ENCODE results near the gene CGNL1.

Gene CGNL1

GRCh38 chr15:57382215-57382614 is 5.9 kb downstream of the CGNL1 start:
- TF ChIP-seq CTCF (IDR thresholded peaks at IDR 0.05; ENCODE audit: low read length) (no peak), EZH2 (IDR thresholded peaks at IDR 0.05; ENCODE audit: borderline replicate concordance, low read length) (no peak)
- Histone ChIP-seq H3K9ac (ENCODE audit: low read length) (no peak overlapping the region), H3K9me3 (ENCODE audit: low read length) (no peaks in the 10 kb centered on the region), H3K9me2 (ENCODE audit: low read depth, low read length) (no peaks in the 10 kb centered on the region), H3K27ac (ENCODE audit: low read depth, low read length, poor library complexity, severe bottlenecking) (no peak overlapping the region), H3K36me3 (ENCODE audit: insufficient read depth, low read length) (no peaks in the 10 kb centered on the region), H3K79me2 (ENCODE audit: insufficient read depth, low read length) (no peaks in the 10 kb centered on the region), H4K20me1 (ENCODE audit: insufficient read depth, low read length) (no peaks in the 10 kb centered on the region), H3K4me1 (ENCODE audit: insufficient read depth, low read length, severe bottlenecking) (no peaks in the 10 kb centered on the region), H3F3A (ENCODE audit: insufficient read depth, low read length) (no peaks in the 10 kb centered on the region), H2AFZ (ENCODE audit: low read length) (no peak overlapping the region), H3K27me3 (ENCODE audit: insufficient read depth, low read length) (no peaks in the 10 kb centered on the region; the same call in 1 of the 2 replicates), H3K4me2 (ENCODE audit: low read length) (no peak overlapping the region), H3K4me3 (ENCODE audit: low read depth, low read length, poor library complexity, severe bottlenecking) (no peak overlapping the region)

- no peaks in the 10 kb centered on the region for H3K27me3 ChIP-seq (ENCODE audit: insufficient read depth, low read length)
- no peaks in the 10 kb centered on the region for H3K79me2 ChIP-seq (ENCODE audit: insufficient read depth, low read length)
- H4K20me1 ChIP-seq (ENCODE audit: insufficient read depth, low read length), result no peaks in the 10 kb centered on the region
- H3K4me3 ChIP-seq (ENCODE audit: low read depth, low read length, poor library complexity, severe bottlenecking), result no peak overlapping the region
- no peak for TF ChIP-seq CTCF (IDR thresholded peaks at IDR 0.05; ENCODE audit: low read length)
- TF ChIP-seq EZH2 (IDR thresholded peaks at IDR 0.05; ENCODE audit: borderline replicate concordance, low read length), result no peak
- H2AFZ ChIP-seq (ENCODE audit: low read length), result no peak overlapping the region
- H3F3A ChIP-seq (ENCODE audit: insufficient read depth, low read length), result no peaks in the 10 kb centered on the region
- H3K27ac ChIP-seq (ENCODE audit: low read depth, low read length, poor library complexity, severe bottlenecking), result no peak overlapping the region
- H3K9me2 ChIP-seq (ENCODE audit: low read depth, low read length), result no peaks in the 10 kb centered on the region
- H3K4me2 ChIP-seq (ENCODE audit: low read length), result no peak overlapping the region
- no peak overlapping the region for H3K9ac ChIP-seq (ENCODE audit: low read length)
- H3K36me3 ChIP-seq (ENCODE audit: insufficient read depth, low read length), result no peaks in the 10 kb centered on the region
- no peaks in the 10 kb centered on the region for H3K4me1 ChIP-seq (ENCODE audit: insufficient read depth, low read length, severe bottlenecking)
- no peaks in the 10 kb centered on the region for H3K9me3 ChIP-seq (ENCODE audit: low read length)
Measured at GRCh38 chr15:57382969-57383368, 6.7 kb downstream of the CGNL1 start.

GRCh38 chr15:57384024-57384423 is 7.7 kb downstream of the CGNL1 start:
- Histone ChIP-seq H3K9ac (ENCODE audit: low read length) (no peak overlapping the region), H3K4me2 (ENCODE audit: low read length) (no peak overlapping the region), H3K4me3 (ENCODE audit: low read depth, low read length, poor library complexity, severe bottlenecking) (no peak overlapping the region), H3F3A (ENCODE audit: insufficient read depth, low read length) (no peaks in the 10 kb centered on the region), H3K27ac (ENCODE audit: low read depth, low read length, poor library complexity, severe bottlenecking) (no peak overlapping the region), H3K27me3 (ENCODE audit: insufficient read depth, low read length) (no peaks in the 10 kb centered on the region), H3K9me2 (ENCODE audit: low read depth, low read length) (no peaks in the 10 kb centered on the region), H3K36me3 (ENCODE audit: insufficient read depth, low read length) (no peaks in the 10 kb centered on the region), H4K20me1 (ENCODE audit: insufficient read depth, low read length) (no peaks in the 10 kb centered on the region), H3K79me2 (ENCODE audit: insufficient read depth, low read length) (no peaks in the 10 kb centered on the region), H2AFZ (ENCODE audit: low read length) (no peak overlapping the region), H3K9me3 (ENCODE audit: low read length) (no peaks in the 10 kb centered on the region), H3K4me1 (ENCODE audit: insufficient read depth, low read length, severe bottlenecking) (no peaks in the 10 kb centered on the region)
- TF ChIP-seq CTCF (IDR thresholded peaks at IDR 0.05; ENCODE audit: low read length) (no peak), EZH2 (IDR thresholded peaks at IDR 0.05; ENCODE audit: borderline replicate concordance, low read length) (no peak)
